Peyer's patch (tissue), 4 donors: ENCODE data around the gene GOLPH3. TPM values are rescaled to one million over a fixed set of nuclear protein-coding genes. Genes with fewer than 3 reads are reported as not detected.

Experiments
- DNase-seq, 3 donors: peaks; one replicate each; pipeline ENCODE4 v3.0.0-alpha.2; 2017 to 2019
- H3K27ac ChIP-seq, 4 donors: fragments of 200-600 bp; sonication (generic); one replicate each; pipeline ENCODE4 v1.5.1; 2016 to 2019
- H3K27me3 ChIP-seq, 2 donors: fragments of 200-600 bp; sonication (generic); one replicate each; pipeline ENCODE4 v1.5.1; 2019
- H3K36me3 ChIP-seq, 3 donors: fragments of 200-600 bp; sonication (generic); one replicate each; pipeline ENCODE4 v1.5.1; 2016 to 2019
- H3K4me1 ChIP-seq, 4 donors: fragments of 200-600 bp; sonication (generic); one replicate each; pipeline ENCODE4 v1.5.1; 2016 to 2019
- H3K4me3 ChIP-seq, 4 donors: fragments of 200-600 bp; sonication (generic); 1 replicate in 3 of 4; 2 replicates in 1 of 4; pipeline ENCODE4 v1.5.1; 2016 to 2019; ENCODE audit warnings: mild to moderate bottlenecking in 1 of 4
- H3K9me3 ChIP-seq, 4 donors: fragments of 200-600 bp; sonication (generic); one replicate each; pipeline ENCODE4 v1.5.1; 2016 to 2019; ENCODE audit warnings: mild to moderate bottlenecking in 1 of 4
- CTCF ChIP-seq, 6 experiments: fragments of 450-650 bp in 4 of 6; fragments of 200-600 bp in 2 of 6; sonication (generic) in 1 of 6; IDR thresholded peaks; one replicate each; pipeline ENCODE4 v1.5.1; 2017 to 2019; ENCODE audit warnings: antibody characterized with exemption in 6 of 6, mild to moderate bottlenecking in 3 of 6, moderate library complexity in 1 of 6
- POLR2A ChIP-seq, 2 donors: fragments of 450-650 bp; IDR thresholded peaks; one replicate each; pipeline ENCODE4 v1.5.1; 2017; ENCODE audit warnings: antibody characterized with exemption in 2 of 2, mild to moderate bottlenecking in 2 of 2, moderate library complexity in 2 of 2
- total RNA-seq, 4 donors: library from RNA; depleted of rRNA; stranded (reverse); fragments of >200 nt; gene quantifications; one replicate each; pipeline ENCODE4 v1.1.0, GENCODE V29; 2016

The GOLPH3 gene
- total RNA-seq, 4 donors from 2014 or later: 63.5 to 93.7 (median 75.1) TPM

- peaks cover 0 to 4% (median 0%) of the 10 kb centered on the region in 3 donors for H3K36me3 ChIP-seq
- no peak for DNase-seq
- peaks cover 0 to 29% (median 2%) of the 10 kb centered on the region in 4 donors for H3K4me1 ChIP-seq
- TF ChIP-seq CTCF (IDR thresholded peaks at IDR 0.05) (no peak), POLR2A (IDR thresholded peaks at IDR 0.05) (no peak)
- H3K4me3 ChIP-seq: no peak overlapping the region
- no peaks in the 10 kb centered on the region for H3K27me3 ChIP-seq
- H3K27ac ChIP-seq: no peak overlapping the region
- no peaks in the 10 kb centered on the region for H3K9me3 ChIP-seq
Measured at GRCh38 chr5:32158679-32158975, 15.5 kb downstream of the GOLPH3 start.

GRCh38 chr5:32157078-32157477, 17.0 kb downstream of the GOLPH3 start:
- H3K4me3 ChIP-seq: no peak overlapping the region
- H3K27me3 ChIP-seq: no peaks in the 10 kb centered on the region
- no peaks in the 10 kb centered on the region for H3K9me3 ChIP-seq
- H3K4me1 ChIP-seq: peaks cover 0 to 38% (median 3%) of the 10 kb centered on the region in 4 donors
- TF ChIP-seq POLR2A (IDR thresholded peaks at IDR 0.05) (no peak), CTCF (IDR thresholded peaks at IDR 0.05) (no peak)
- H3K27ac ChIP-seq: no peak overlapping the region
- no peak for DNase-seq
- H3K36me3 ChIP-seq: peaks cover 0 to 4% (median 0%) of the 10 kb centered on the region in 3 donors

- peaks cover 0 to 38% (median 3%) of the 10 kb centered on the region in 4 donors for H3K4me1 ChIP-seq
- H3K9me3 ChIP-seq: no peaks in the 10 kb centered on the region
- H3K4me3 ChIP-seq: no peak overlapping the region
- H3K27ac ChIP-seq: no peak overlapping the region
- DNase-seq: no peak
- no peak for TF ChIP-seq CTCF (IDR thresholded peaks at IDR 0.05)
- TF ChIP-seq POLR2A (IDR thresholded peaks at IDR 0.05): no peak
- H3K27me3 ChIP-seq: no peaks in the 10 kb centered on the region
- H3K36me3 ChIP-seq: peaks cover 0 to 4% (median 0%) of the 10 kb centered on the region in 3 donors
Measured at GRCh38 chr5:32156635-32157034, 17.5 kb downstream of the GOLPH3 start.

- no peak for TF ChIP-seq CTCF (IDR thresholded peaks at IDR 0.05)
- no peak for TF ChIP-seq POLR2A (IDR thresholded peaks at IDR 0.05)
- H3K27ac ChIP-seq: no peak overlapping the region
- no peak for DNase-seq
- H3K27me3 ChIP-seq: no peaks in the 10 kb centered on the region
- no peak overlapping the region for H3K4me3 ChIP-seq
- peaks cover 0 to 38% (median 3%) of the 10 kb centered on the region in 4 donors for H3K4me1 ChIP-seq
- H3K36me3 ChIP-seq: peaks cover 0 to 4% (median 0%) of the 10 kb centered on the region in 3 donors
- no peaks in the 10 kb centered on the region for H3K9me3 ChIP-seq
Measured at GRCh38 chr5:32155211-32155610, 18.9 kb downstream of the GOLPH3 start.

GRCh38 chr5:32153723-32154122, 20.4 kb downstream of the GOLPH3 start:
- H3K4me1 ChIP-seq: peaks cover 0 to 37% (median 3%) of the 10 kb centered on the region in 4 donors
- H3K36me3 ChIP-seq: peaks cover 0 to 4% (median 0%) of the 10 kb centered on the region in 3 donors
- no peaks in the 10 kb centered on the region for H3K27me3 ChIP-seq
- H3K4me3 ChIP-seq: no peak overlapping the region
- H3K27ac ChIP-seq: no peak overlapping the region
- no peaks in the 10 kb centered on the region for H3K9me3 ChIP-seq
- no peak for DNase-seq
- TF ChIP-seq CTCF (IDR thresholded peaks at IDR 0.05) (no peak), POLR2A (IDR thresholded peaks at IDR 0.05) (no peak)

- Histone ChIP-seq H3K27ac (no peak overlapping the region), H3K4me3 (no peak overlapping the region), H3K36me3 (no peaks in the 10 kb centered on the region), H3K9me3 (no peaks in the 10 kb centered on the region), H3K4me1 (peaks cover 0 to 45% (median 3%) of the 10 kb centered on the region in 4 donors), H3K27me3 (no peaks in the 10 kb centered on the region)
- no peak for DNase-seq
- TF ChIP-seq POLR2A (IDR thresholded peaks at IDR 0.05) (no peak), CTCF (IDR thresholded peaks at IDR 0.05) (no peak)
Measured at GRCh38 chr5:32151198-32151597, 22.9 kb downstream of the GOLPH3 start.
